HCT116 (cell line): ENCODE measurements around the gene SNCAIP. TPM values are rescaled to one million over a fixed set of nuclear protein-coding genes. Genes with fewer than 3 reads are reported as not detected.

Experiments
- ATAC-seq: fragments of 200-7000 bp; cut with Tn5 transposase; 2 replicates; pipeline ENCODE4 v1.9.1; 2020; ENCODE audit warnings: mild to moderate bottlenecking, moderate library complexity
- BruUV-seq: library from RNA; stranded (reverse); fragments of 400-500 nt; replicated peaks from 2 replicates; lab custom pipeline; 2021; lab: Mats Ljungman, UMichigan
- CTCF ChIA-PET: fragments of 300-600 bp; sonication (Branson Sonifier 250); formaldehyde crosslinking; loops from one replicate; lab custom pipeline; 2021; ENCODE audit warnings: antibody characterized with exemption; lab: Charles Lee
- POLR2A ChIA-PET: fragments of 300-600, 350-600 bp; sonication (Branson Sonifier 250); formaldehyde crosslinking; loops from one replicate; lab custom pipeline; 2021; ENCODE audit warnings: antibody characterized with exemption; lab: Charles Lee
- RAD21 ChIA-PET, 2 experiments: fragments of 300-600 bp; sonication (Branson Sonifier 250); formaldehyde crosslinking; loops; one replicate each; lab custom pipeline; 2023; ENCODE audit warnings: low total read pairs in 2 of 2; ENCODE audit not compliant: uncharacterized antibody in 2 of 2, unreplicated experiment in 2 of 2, low non-redundant PET in 1 of 2; lab: Charles Lee
- DNase-seq: peaks from one replicate; pipeline ENCODE4 v3.0.0-alpha.2; 2010; ENCODE audit warnings: low read depth, low spot score
- H2AFZ ChIP-seq: fragments of 200-600 bp; shearing (Covaris generic), sonication (generic); 2 replicates; pipeline ENCODE4 v1.6.1; 2017; ENCODE audit warnings: low read depth, mixed run types, mixed read lengths, antibody characterized with exemption, low read length; ENCODE audit not compliant: poor library complexity, severe bottlenecking
- H3K27ac ChIP-seq: 2 replicates; pipeline ENCODE4 v1.5.1; 2012; ENCODE audit warnings: low read depth, low read length
- H3K27me3 ChIP-seq: fragments of 200-600 bp; sonication (generic); 2 replicates; pipeline ENCODE4 v1.6.1; 2016; ENCODE audit warnings: mixed run types, low read length, mixed read lengths; ENCODE audit not compliant: insufficient read depth
- H3K36me3 ChIP-seq, 2 experiments: fragments of 200-500 bp in 1 of 2; fragments of 200-600 bp in 1 of 2; sonication (Bioruptor generic) in 1 of 2; sonication (generic) in 1 of 2; 2 replicates each; pipeline versions ENCODE4 v1.5.1 to v1.6.1; 2014 to 2016; ENCODE audit warnings: low read length in 2 of 2, inconsistent platforms in 1 of 2, mixed read lengths in 1 of 2, mixed run types in 1 of 2; ENCODE audit not compliant: insufficient read depth in 2 of 2, control insufficient read depth in 1 of 2
- H3K4me1 ChIP-seq, 2 experiments: fragments of 200-600 bp in 1 of 2; sonication (generic) in 1 of 2; 2 replicates each; pipeline versions ENCODE4 v1.5.1 to v1.6.1; 2012 to 2017; ENCODE audit warnings: low read length in 2 of 2, inconsistent platforms in 1 of 2, mild to moderate bottlenecking in 1 of 2, mixed read lengths in 1 of 2, mixed run types in 1 of 2, moderate library complexity in 1 of 2; ENCODE audit not compliant: insufficient read depth in 2 of 2, control insufficient read depth in 1 of 2
- H3K4me2 ChIP-seq: fragments of 200-600 bp; sonication (generic); 2 replicates; pipeline ENCODE4 v1.6.1; 2017; ENCODE audit warnings: mixed run types, low read length, mixed read lengths
- H3K4me3 ChIP-seq, 2 experiments: fragments of 200-600 bp in 1 of 2; sonication (generic) in 1 of 2; replicated peaks in 1 of 2; 2 replicates each; pipeline ENCODE4 v1.5.1; 2011 to 2016; ENCODE audit warnings: low read length in 2 of 2, control low read depth in 1 of 2, low read depth in 1 of 2, mild to moderate bottlenecking in 1 of 2, mixed read lengths in 1 of 2, mixed run types in 1 of 2
- H3K79me2 ChIP-seq: fragments of 200-600 bp; sonication (generic); 2 replicates; pipeline ENCODE4 v1.6.1; 2017; ENCODE audit warnings: mild to moderate bottlenecking, mixed run types, low read length, moderate library complexity, mixed read lengths; ENCODE audit not compliant: insufficient read depth
- H3K9ac ChIP-seq: fragments of 200-600 bp; sonication (generic); 2 replicates; pipeline ENCODE4 v1.6.1; 2016; ENCODE audit warnings: low read length, mixed read lengths
- H3K9me2 ChIP-seq: fragments of 200-600 bp; sonication (generic), shearing (Covaris generic); 2 replicates; pipeline ENCODE4 v1.6.1; 2017; ENCODE audit warnings: mixed run types, mild to moderate bottlenecking, moderate library complexity; ENCODE audit not compliant: insufficient read depth
- H3K9me3 ChIP-seq, 2 experiments: fragments of 200-500 bp in 1 of 2; fragments of 200-600 bp in 1 of 2; sonication (Bioruptor generic) in 1 of 2; sonication (generic) in 1 of 2; 2 replicates each; pipeline ENCODE4 v1.6.1; 2014 to 2017; ENCODE audit warnings: low read length in 2 of 2, mixed read lengths in 2 of 2, inconsistent platforms in 1 of 2, low read depth in 1 of 2, mild to moderate bottlenecking in 1 of 2, mixed run types in 1 of 2, moderate library complexity in 1 of 2; ENCODE audit not compliant: control insufficient read depth in 1 of 2, insufficient read depth in 1 of 2
- H4K20me1 ChIP-seq: fragments of 200-600 bp; sonication (generic), shearing (Covaris generic); 2 replicates; pipeline ENCODE4 v1.6.1; 2017; ENCODE audit warnings: mixed run types, mild to moderate bottlenecking, moderate library complexity; ENCODE audit not compliant: insufficient read depth
- ATF3 ChIP-seq: IDR thresholded peaks from 2 replicates; pipeline ENCODE4 v1.6.1; 2012
- CBX3 ChIP-seq: IDR thresholded peaks from 2 replicates; pipeline ENCODE4 v1.6.1; 2012; ENCODE audit warnings: low read depth
- CTCF ChIP-seq, 3 experiments: fragments of 200-600 bp in 1 of 3; sonication (generic) in 1 of 3; IDR thresholded peaks in 2 of 3; conservative IDR thresholded peaks in 1 of 3; 2 replicates each; pipeline ENCODE4 v1.5.1; 2012 to 2017; ENCODE audit warnings: low read depth in 2 of 3, low read length in 2 of 3, antibody characterized with exemption in 1 of 3, borderline replicate concordance in 1 of 3, control low read depth in 1 of 3, mild to moderate bottlenecking in 1 of 3, mixed read lengths in 1 of 3, mixed run types in 1 of 3, moderate library complexity in 1 of 3; ENCODE audit not compliant: insufficient read depth in 1 of 3
- EGR1 ChIP-seq: IDR thresholded peaks from 2 replicates; pipeline ENCODE4 v1.6.1; 2012; ENCODE audit warnings: low read depth
- ELF1 ChIP-seq: IDR thresholded peaks from 2 replicates; pipeline ENCODE4 v1.6.1; 2012; ENCODE audit warnings: low read depth, borderline replicate concordance
- EZH2 ChIP-seq: fragments of 200-600 bp; sonication (generic); IDR thresholded peaks from 2 replicates; pipeline ENCODE4 v1.6.1; 2017; ENCODE audit warnings: antibody characterized with exemption, mixed run types
- EZH2phosphoT487 ChIP-seq: fragments of 200-600 bp; IDR thresholded peaks from 2 replicates; pipeline ENCODE4 v1.6.1; 2018; ENCODE audit warnings: antibody characterized with exemption, borderline replicate concordance
- FOSL1 ChIP-seq: IDR thresholded peaks from 2 replicates; pipeline ENCODE4 v1.6.1; 2012; ENCODE audit warnings: low read depth
- JUND ChIP-seq: IDR thresholded peaks from 2 replicates; pipeline ENCODE4 v1.6.1; 2012
- MAX ChIP-seq: IDR thresholded peaks from 2 replicates; pipeline ENCODE4 v1.6.1; 2012
- POLR2AphosphoS5 ChIP-seq: IDR thresholded peaks from 2 replicates; pipeline ENCODE4 v1.6.1; 2011; ENCODE audit warnings: mild to moderate bottlenecking, low read depth, low read length, moderate library complexity
- RAD21 ChIP-seq: IDR thresholded peaks from 2 replicates; pipeline ENCODE4 v1.6.1; 2012; ENCODE audit warnings: low read depth, mild to moderate bottlenecking
- REST ChIP-seq: IDR thresholded peaks from 2 replicates; pipeline ENCODE4 v1.6.1; 2012; ENCODE audit warnings: low read depth
- SIN3A ChIP-seq: IDR thresholded peaks from 2 replicates; pipeline ENCODE4 v1.6.1; 2012; ENCODE audit warnings: low read depth
- SP1 ChIP-seq: IDR thresholded peaks from 2 replicates; pipeline ENCODE4 v1.6.1; 2012; ENCODE audit warnings: low read depth
- TCF7L2 ChIP-seq: IDR thresholded peaks from 2 replicates; pipeline ENCODE4 v1.7.0; 2011; ENCODE audit warnings: borderline replicate concordance, inconsistent platforms; ENCODE audit not compliant: insufficient read depth, insufficient read length; ENCODE audit errors: extremely low read depth
- YY1 ChIP-seq: IDR thresholded peaks from 2 replicates; pipeline ENCODE4 v1.6.1; 2011; ENCODE audit warnings: low read length, low read depth, moderate library complexity, mild to moderate bottlenecking; ENCODE audit not compliant: insufficient replicate concordance; ENCODE audit errors: extremely low read depth
- ZFX ChIP-seq: fragments of 450-650 bp; IDR thresholded peaks from 2 replicates; pipeline ENCODE4 v1.6.1; 2017
- ZNF274 ChIP-seq: fragments of 200-500 bp; sonication (Bioruptor generic); IDR thresholded peaks from 2 replicates; pipeline ENCODE4 v1.6.1; 2014; ENCODE audit warnings: mild to moderate bottlenecking, low read depth, low read length, inconsistent platforms
- intact Hi-C: fragments of 100-400 bp; cut with micrococcal nuclease; formaldehyde crosslinking; loops from 2 replicates; pipeline ENCODE4 v1.10.0; 2022
- total RNA-seq: library from RNA; stranded (reverse); gene quantifications from one replicate; pipeline ENCODE4 v1.2.1, GENCODE V29; 2021; ENCODE audit not compliant: unreplicated experiment

SNCAIP gene
- total RNA-seq, 1 experiment from 2014 or later: not detected

- TF ChIP-seq REST: no peak
- no peak for TF ChIP-seq ATF3
- no peak for TF ChIP-seq ELF1
- TF ChIP-seq EZH2phosphoT487: no peak
- TF ChIP-seq SP1: no peak
- no peak for TF ChIP-seq CBX3
- no peak for TF ChIP-seq POLR2AphosphoS5
- TF ChIP-seq ZNF274: no peak
- TF ChIP-seq FOSL1: no peak
Measured at GRCh38 chr5:122341087-122341486, 29.1 kb downstream of the SNCAIP start (continued).

- Histone ChIP-seq H3K9me2 (no peaks in the 10 kb centered on the region), H3K9me3 (no peaks in the 10 kb centered on the region), H3K36me3 (no peaks in the 10 kb centered on the region), H4K20me1 (no peaks in the 10 kb centered on the region), H3K27me3 (no peaks in the 10 kb centered on the region), H3K79me2 (no peaks in the 10 kb centered on the region), H3K9ac (no peak overlapping the region), H2AFZ (no peak overlapping the region), H3K4me2 (no peak overlapping the region), H3K27ac (no peak overlapping the region), H3K4me3 (no peak overlapping the region), H3K4me1 (no peaks in the 10 kb centered on the region)
- POLR2A ChIA-PET: no interaction called here
- intact Hi-C loops: no loop called here
- CTCF ChIA-PET: no interaction called here
- ATAC-seq (no peak), DNase-seq (no peak)
- no TSS peak for BruUV-seq
- RAD21 ChIA-PET: no interaction called here
- TF ChIP-seq SP1: no peak
- no peak for TF ChIP-seq CBX3
- TF ChIP-seq ZFX: no peak
- TF ChIP-seq TCF7L2: no peak
- no peak for TF ChIP-seq YY1
- TF ChIP-seq POLR2AphosphoS5: no peak
- TF ChIP-seq MAX: no peak
- no peak for TF ChIP-seq EGR1
- TF ChIP-seq SIN3A: no peak
- no peak for TF ChIP-seq EZH2
- TF ChIP-seq ATF3: no peak
- TF ChIP-seq RAD21: no peak
- no peak for TF ChIP-seq CTCF (IDR thresholded peaks at IDR 0.05 in 2 of 3, conservative IDR thresholded peaks at IDR 0.05 in 1 of 3; ENCODE audit: borderline replicate concordance in 1 of 3, insufficient read depth in 1 of 3, low read depth in 2 of 3, low read length in 2 of 3)
- no peak for TF ChIP-seq JUND
Measured at GRCh38 chr5:122342256-122342655, 30.2 kb downstream of the SNCAIP start.
